ENCODE results near the gene USP17L18. TPM values are rescaled to one million over a fixed set of nuclear protein-coding genes. Genes with fewer than 3 reads are reported as not detected.

Gene USP17L18
- not detected in 5 replicates for total RNA-seq (2022; extraction: Qiagen RNA extraction; ENCODE audit: low read depth)

GRCh38 chr4:9247953-9248680 is at the start of gene USP17L18:
Gene USP17L18 (plus strand): TSS chr4:9248630. CDS start chr4:9248630, 0 bp downstream.

DNA sequence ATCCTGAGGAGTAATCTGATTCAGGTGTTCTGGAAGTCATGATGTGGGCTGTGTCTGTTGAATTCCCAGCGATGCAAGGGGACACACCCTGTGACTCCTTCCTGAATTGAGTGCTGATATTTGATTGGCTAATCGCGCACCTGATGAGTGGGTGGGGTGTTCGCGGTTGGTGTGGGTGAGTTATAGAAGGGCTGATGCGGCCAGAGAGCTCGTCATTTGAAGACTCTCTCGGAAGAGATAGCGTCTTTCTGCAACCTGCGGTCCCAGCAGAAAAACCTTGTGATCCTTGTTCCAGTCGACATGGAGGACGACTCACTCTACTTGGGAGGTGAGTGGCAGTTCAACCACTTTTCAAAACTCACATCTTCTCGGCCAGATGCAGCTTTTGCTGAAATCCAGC is 38.1 kb upstream of the USP17L18 start, which contains the start of gene USP17L10:
Gene USP17L10, plus strand, starts transcription at position 301 of the 400 bp plus-strand sequence. Its CDS starts 0 bp downstream, at position 301.

GRCh38 chr4:9215105-9215504 is 33.3 kb upstream of the USP17L18 start, which contains the start of gene USP17L11:
Gene USP17L11 (plus strand): TSS chr4:9215405. CDS start chr4:9215405, 0 bp downstream.

DNA sequence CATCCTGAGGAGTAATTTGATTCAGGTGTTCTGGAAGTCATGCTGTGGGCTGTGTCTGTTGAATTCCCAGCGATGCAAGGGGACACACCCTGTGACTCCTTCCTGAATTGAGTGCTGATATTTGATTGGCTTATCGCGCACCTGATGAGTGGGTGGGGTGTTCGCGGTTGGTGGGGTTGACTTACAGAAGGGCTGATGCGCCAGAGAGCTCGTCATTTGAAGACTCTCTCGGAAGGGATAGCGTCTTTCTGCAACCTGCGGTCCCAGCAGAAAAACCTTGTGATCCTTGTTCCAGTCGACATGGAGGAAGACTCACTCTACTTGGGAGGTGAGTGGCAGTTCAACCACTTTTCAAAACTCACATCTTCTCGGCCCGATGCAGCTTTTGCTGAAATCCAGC is 28.6 kb upstream of the USP17L18 start, which contains the start of gene USP17L12:
Gene USP17L12, plus strand, starts transcription at position 301 of the 400 bp plus-strand sequence. Its CDS starts 0 bp downstream, at position 301.

GRCh38 chr4:9224596-9224995 is 23.8 kb upstream of the USP17L18 start, which contains the start of gene USP17L13:
Gene USP17L13 (plus strand): TSS chr4:9224896. CDS start chr4:9224896, 0 bp downstream.

GRCh38 chr4:9234085-9234484 is 14.3 kb upstream of the USP17L18 start, which contains the start of gene USP17L15:
Gene USP17L15 (plus strand): TSS chr4:9234385. CDS start chr4:9234385, 0 bp downstream.

GRCh38 chr4:9243579-9243978 is 4.9 kb upstream of the USP17L18 start, which contains the start of gene USP17L17:
Gene USP17L17 (plus strand): TSS chr4:9243879. CDS start chr4:9243879, 0 bp downstream.

GRCh38 chr4:9253078-9253477 is 4.6 kb downstream of the USP17L18 start, which contains the start of gene USP17L19:
Gene USP17L19 (plus strand): TSS chr4:9253378. CDS start chr4:9253378, 0 bp downstream.

DNA sequence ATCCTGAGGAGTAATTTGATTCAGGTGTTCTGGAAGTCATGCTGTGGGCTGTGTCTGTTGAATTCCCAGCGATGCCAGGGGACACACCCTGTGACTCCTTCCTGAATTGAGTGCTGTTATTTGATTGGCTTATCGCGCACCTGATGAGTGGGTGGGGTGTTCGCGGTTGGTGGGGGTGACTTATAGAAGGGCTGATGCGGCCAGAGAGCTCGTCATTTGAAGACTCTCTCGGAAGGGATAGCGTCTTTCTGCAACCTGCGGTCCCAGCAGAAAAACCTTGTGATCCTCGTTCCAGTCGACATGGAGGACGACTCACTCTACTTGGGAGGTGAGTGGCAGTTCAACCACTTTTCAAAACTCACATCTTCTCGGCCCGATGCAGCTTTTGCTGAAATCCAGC is 9.4 kb downstream of the USP17L18 start, which contains the start of gene USP17L20:
Gene USP17L20, plus strand, starts transcription at position 301 of the 400 bp plus-strand sequence. Its CDS starts 0 bp downstream, at position 301.

GRCh38 chr4:9262572-9262971 is 14.1 kb downstream of the USP17L18 start, which contains the start of gene USP17L21:
Gene USP17L21 (plus strand): TSS chr4:9262872. CDS start chr4:9262872, 0 bp downstream.

DNA sequence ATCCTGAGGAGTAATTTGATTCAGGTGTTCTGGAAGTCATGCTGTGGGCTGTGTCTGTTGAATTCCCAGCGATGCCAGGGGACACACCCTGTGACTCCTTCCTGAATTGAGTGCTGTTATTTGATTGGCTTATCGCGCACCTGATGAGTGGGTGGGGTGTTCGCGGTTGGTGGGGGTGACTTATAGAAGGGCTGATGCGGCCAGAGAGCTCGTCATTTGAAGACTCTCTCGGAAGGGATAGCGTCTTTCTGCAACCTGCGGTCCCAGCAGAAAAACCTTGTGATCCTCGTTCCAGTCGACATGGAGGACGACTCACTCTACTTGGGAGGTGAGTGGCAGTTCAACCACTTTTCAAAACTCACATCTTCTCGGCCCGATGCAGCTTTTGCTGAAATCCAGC is 18.9 kb downstream of the USP17L18 start, which contains the start of gene USP17L22:
Gene USP17L22, plus strand, starts transcription at position 301 of the 400 bp plus-strand sequence. Its CDS starts 0 bp downstream, at position 301.

Other genes starting within 250 kb of the USP17L18 start
- gene FAM90A26, start 78.2 kb upstream of the USP17L18 start, total RNA-seq (2022; extraction: Qiagen RNA extraction; ENCODE audit: low read depth) = not detected in 5 replicates
- not detected in 5 replicates for gene USP17L10, start 38.0 kb upstream of the USP17L18 start, total RNA-seq (2022; extraction: Qiagen RNA extraction; ENCODE audit: low read depth)
- not detected in 5 replicates for gene USP17L11, start 33.2 kb upstream of the USP17L18 start, total RNA-seq (2022; extraction: Qiagen RNA extraction; ENCODE audit: low read depth)
- gene USP17L12, start 28.5 kb upstream of the USP17L18 start, total RNA-seq (2022; extraction: Qiagen RNA extraction; ENCODE audit: low read depth) = not detected in 5 replicates
- gene USP17L13, start 23.7 kb upstream of the USP17L18 start, total RNA-seq (2022; extraction: Qiagen RNA extraction; ENCODE audit: low read depth) = not detected in 5 replicates
- gene USP17L15, start 14.2 kb upstream of the USP17L18 start, total RNA-seq (2022; extraction: Qiagen RNA extraction; ENCODE audit: low read depth) = not detected in 5 replicates
- gene USP17L17, start 4.8 kb upstream of the USP17L18 start, total RNA-seq (2022; extraction: Qiagen RNA extraction; ENCODE audit: low read depth) = not detected in 5 replicates
- gene USP17L19, start 4.7 kb downstream of the USP17L18 start, total RNA-seq (2022; extraction: Qiagen RNA extraction; ENCODE audit: low read depth) = not detected in 5 replicates
- gene USP17L20, start 9.5 kb downstream of the USP17L18 start, total RNA-seq (2022; extraction: Qiagen RNA extraction; ENCODE audit: low read depth) = not detected in 5 replicates
- gene USP17L21, start 14.2 kb downstream of the USP17L18 start, total RNA-seq (2022; extraction: Qiagen RNA extraction; ENCODE audit: low read depth) = not detected in 5 replicates
- gene USP17L22, start 19.0 kb downstream of the USP17L18 start, total RNA-seq (2022; extraction: Qiagen RNA extraction; ENCODE audit: low read depth) = not detected in 5 replicates
- not detected in 5 replicates for gene USP17L24, start 76.5 kb downstream of the USP17L18 start, total RNA-seq (2022; extraction: Qiagen RNA extraction; ENCODE audit: low read depth)
- not detected in 5 replicates for gene USP17L25, start 81.3 kb downstream of the USP17L18 start, total RNA-seq (2022; extraction: Qiagen RNA extraction; ENCODE audit: low read depth)
- not detected in 5 replicates for gene USP17L26, start 86.0 kb downstream of the USP17L18 start, total RNA-seq (2022; extraction: Qiagen RNA extraction; ENCODE audit: low read depth)
- gene USP17L5, start 90.8 kb downstream of the USP17L18 start, total RNA-seq (2022; extraction: Qiagen RNA extraction; ENCODE audit: low read depth) = not detected in 5 replicates
- not detected in 5 replicates for gene USP17L27, start 95.5 kb downstream of the USP17L18 start, total RNA-seq (2022; extraction: Qiagen RNA extraction; ENCODE audit: low read depth)
- not detected in 5 replicates for gene USP17L28, start 100.3 kb downstream of the USP17L18 start, total RNA-seq (2022; extraction: Qiagen RNA extraction; ENCODE audit: low read depth)
- not detected in 5 replicates for gene USP17L29, start 105.0 kb downstream of the USP17L18 start, total RNA-seq (2022; extraction: Qiagen RNA extraction; ENCODE audit: low read depth)
- not detected in 5 replicates for gene USP17L30, start 114.5 kb downstream of the USP17L18 start, total RNA-seq (2022; extraction: Qiagen RNA extraction; ENCODE audit: low read depth)
- not detected in 5 replicates for gene DEFB131A, start 195.8 kb downstream of the USP17L18 start, total RNA-seq (2022; extraction: Qiagen RNA extraction; ENCODE audit: low read depth)